GM12873 (cell line): ENCODE measurements around the gene RET.

Experiments used
- CTCF ChIP-seq: IDR thresholded peaks from 2 replicates; pipeline ENCODE4 v1.5.1; 2012; ENCODE audit warnings: low read depth, mild to moderate bottlenecking, moderate library complexity, low read length, control low read depth; ENCODE audit not compliant: insufficient read depth; ENCODE audit errors: missing control alignments

RET gene

GRCh38 chr10:43162604-43163003 lies 85.7 kb downstream of the RET start:
- no peak for TF ChIP-seq CTCF

GRCh38 chr10:43166207-43166879 lies 89.5 kb downstream of the RET start:
- no peak for TF ChIP-seq CTCF

- no peak for TF ChIP-seq CTCF
Observed at GRCh38 chr10:43166880-43167497, 90.1 kb downstream of the RET start.

GRCh38 chr10:43167498-43167889 lies 90.6 kb downstream of the RET start:
- no peak for TF ChIP-seq CTCF

GRCh38 chr10:43170491-43170890 lies 93.6 kb downstream of the RET start:
- no peak for TF ChIP-seq CTCF

GRCh38 chr10:43172645-43173044 lies 95.8 kb downstream of the RET start:
- TF ChIP-seq CTCF = no peak

- no peak for TF ChIP-seq CTCF
Observed at GRCh38 chr10:43173120-43173519, 96.3 kb downstream of the RET start.
